Esophagus squamous epithelium (tissue), 4 donors: ENCODE data around the gene CGNL1.

Source experiments
- CTCF ChIP-seq, 6 experiments: fragments of 450-650 bp in 4 of 6; fragments of 200-600 bp in 2 of 6; sonication (generic) in 2 of 6; IDR thresholded peaks; one replicate each; pipeline ENCODE4 v1.5.1; 2016 to 2019; ENCODE audit warnings: antibody characterized with exemption in 6 of 6, mild to moderate bottlenecking in 4 of 6, moderate library complexity in 4 of 6
- POLR2A ChIP-seq, 4 donors: fragments of 450-650 bp; IDR thresholded peaks; one replicate each; pipeline ENCODE4 v1.6.1; 2017; ENCODE audit warnings: antibody characterized with exemption in 4 of 4, mild to moderate bottlenecking in 4 of 4, moderate library complexity in 3 of 4

- no peak for TF ChIP-seq CTCF (IDR thresholded peaks at IDR 0.05)
- TF ChIP-seq POLR2A (IDR thresholded peaks at IDR 0.05) = no peak
Observed at GRCh38 chr15:57330619-57331340, 45.5 kb upstream of the CGNL1 start.
